Astrocyte (in vitro differentiated cells and primary cell): Measurements from ENCODE around the gene CACNG6. TPM values are rescaled to one million over a fixed set of nuclear protein-coding genes. Genes with fewer than 3 reads are reported as not detected.

Experiments used
- DNase-seq: peaks from one replicate; pipeline ENCODE4 v3.0.0-alpha.2; 2010; ENCODE audit warnings: low read depth
- FAIRE-seq: peaks from 2 replicates; lab custom pipeline; 2011; peaks lifted over from hg19 to GRCh38; lab: Jason Lieb, UNC
- H2AFZ ChIP-seq: 2 replicates; pipeline ENCODE4 v1.6.0; 2012; ENCODE audit warnings: low read depth, low read length, inconsistent platforms
- H3K27ac ChIP-seq: 2 replicates; pipeline ENCODE4 v1.5.1; 2011; ENCODE audit warnings: low read depth, low read length, inconsistent platforms
- H3K27me3 ChIP-seq: 2 replicates; pipeline ENCODE4 v1.6.0; 2011; ENCODE audit warnings: low read length, inconsistent platforms; ENCODE audit not compliant: insufficient read depth
- H3K36me3 ChIP-seq: 2 replicates; pipeline ENCODE4 v1.5.1; 2011; ENCODE audit warnings: low read length, inconsistent platforms; ENCODE audit not compliant: insufficient read depth
- H3K4me1 ChIP-seq: 2 replicates; pipeline ENCODE4 v1.5.1; 2011; ENCODE audit warnings: low read length, inconsistent platforms; ENCODE audit not compliant: insufficient read depth
- H3K4me2 ChIP-seq: 2 replicates; pipeline ENCODE4 v1.6.0; 2012; ENCODE audit warnings: low read length, inconsistent platforms
- H3K4me3 ChIP-seq: 2 replicates; pipeline ENCODE4 v1.5.1; 2011; ENCODE audit warnings: low read depth, mild to moderate bottlenecking, low read length, inconsistent platforms; ENCODE audit not compliant: insufficient read depth
- H3K79me2 ChIP-seq: 2 replicates; pipeline ENCODE4 v1.6.0; 2012; ENCODE audit warnings: mild to moderate bottlenecking, low read length, inconsistent platforms; ENCODE audit not compliant: insufficient read depth
- H3K9ac ChIP-seq: 2 replicates; pipeline ENCODE4 v1.6.0; 2012; ENCODE audit warnings: mild to moderate bottlenecking, low read length, inconsistent platforms
- H3K9me3 ChIP-seq: 2 replicates; pipeline ENCODE4 v1.5.1; 2012; ENCODE audit warnings: low read depth, mild to moderate bottlenecking, low read length, inconsistent platforms; ENCODE audit not compliant: insufficient read depth
- H4K20me1 ChIP-seq: 2 replicates; pipeline ENCODE4 v1.6.0; 2012; ENCODE audit warnings: low read length, inconsistent platforms; ENCODE audit not compliant: insufficient read depth
- H3K27ac Mint-ChIP-seq: one replicate; pipeline ENCODE4 v1.8.0; 2021; ENCODE audit warnings: mild to moderate bottlenecking, mixed read lengths; ENCODE audit not compliant: unreplicated experiment
- H3K27me3 Mint-ChIP-seq: one replicate; pipeline ENCODE4 v1.8.0; 2021; ENCODE audit warnings: low read depth, mixed read lengths; ENCODE audit not compliant: unreplicated experiment
- H3K36me3 Mint-ChIP-seq: one replicate; pipeline ENCODE4 v1.8.0; 2021; ENCODE audit warnings: low read depth, mixed read lengths; ENCODE audit not compliant: unreplicated experiment
- H3K4me1 Mint-ChIP-seq: one replicate; pipeline ENCODE4 v1.8.0; 2021; ENCODE audit warnings: low read depth, mixed read lengths; ENCODE audit not compliant: unreplicated experiment
- H3K4me3 Mint-ChIP-seq: one replicate; pipeline ENCODE4 v1.8.0; 2021; ENCODE audit warnings: mild to moderate bottlenecking, moderate library complexity, mixed read lengths; ENCODE audit not compliant: unreplicated experiment
- H3K9me3 Mint-ChIP-seq: one replicate; pipeline ENCODE4 v1.8.0; 2021; ENCODE audit warnings: mild to moderate bottlenecking, mixed read lengths; ENCODE audit not compliant: unreplicated experiment
- EZH2 ChIP-seq: IDR thresholded peaks from 2 replicates; pipeline ENCODE4 v1.6.1; 2012; ENCODE audit warnings: mild to moderate bottlenecking, low read length, inconsistent platforms; ENCODE audit not compliant: insufficient read depth
- total RNA-seq: library from RNA; stranded (reverse); gene quantifications from 2 replicates; pipeline ENCODE4 v1.2.1, GENCODE V29; 2021
- TF ChIP-seq, protein P1 (sequence below): IDR thresholded peaks from 2 replicates; pipeline ENCODE4 v1.5.1; 2011; ENCODE audit warnings: low read depth, mild to moderate bottlenecking, inconsistent platforms, low read length, moderate library complexity; ENCODE audit not compliant: insufficient read depth

The CACNG6 gene
- total RNA-seq, 1 donor from 2014 or later: 0.20 TPM

DNA sequence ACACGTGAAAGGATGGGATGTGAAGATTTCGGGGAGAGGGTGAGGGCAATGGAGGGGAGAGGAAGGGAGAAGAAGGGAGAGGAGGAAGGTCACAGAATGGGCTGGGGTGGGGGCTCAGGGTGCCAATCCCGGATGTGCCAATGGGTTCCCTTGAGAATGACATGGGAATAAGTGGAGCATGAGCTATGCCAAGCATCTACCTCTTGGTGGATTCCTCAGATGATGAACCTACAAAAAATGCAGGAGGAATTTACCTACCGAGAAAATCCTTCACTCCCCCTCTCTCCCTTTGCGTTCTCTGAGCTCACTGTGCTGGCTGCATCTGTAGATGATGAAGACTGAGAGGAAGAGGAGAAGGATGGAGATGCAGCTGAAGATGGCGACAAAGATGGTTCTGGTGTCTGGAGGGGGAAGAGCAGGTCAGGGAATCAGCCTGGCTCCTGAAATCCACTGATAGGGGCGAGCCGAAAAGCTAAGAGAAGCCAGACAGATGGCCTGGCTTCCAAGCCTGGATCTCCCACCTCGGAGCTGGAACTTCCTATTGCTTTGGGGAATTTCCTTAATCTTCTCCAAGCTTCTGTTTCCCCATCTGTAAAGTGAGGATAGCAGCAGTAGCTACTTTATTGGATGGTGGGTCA is 50.7 kb downstream of the CACNG6 start:
- H3K27ac ChIP-seq: no peak overlapping the region
- peaks cover 8% of the 10 kb centered on the region for H3K27me3 Mint-ChIP-seq
- peak overlapping the region; percentile 67 for H3K27ac Mint-ChIP-seq
- H3K27me3 ChIP-seq: no peaks in the 10 kb centered on the region
- peak overlapping the region; percentile 3 for H3K4me3 Mint-ChIP-seq
- peaks cover 6% of the 10 kb centered on the region for H3K9me3 Mint-ChIP-seq
- H3K79me2 ChIP-seq: no peaks in the 10 kb centered on the region
- peaks cover 4% of the 10 kb centered on the region for H3K4me1 Mint-ChIP-seq
- H3K36me3 Mint-ChIP-seq: no peaks in the 10 kb centered on the region
- H2AFZ ChIP-seq: no peak overlapping the region
- no peak overlapping the region for H3K9ac ChIP-seq
- no peaks in the 10 kb centered on the region for H3K36me3 ChIP-seq
- H3K9me3 ChIP-seq: no peaks in the 10 kb centered on the region
- TF ChIP-seq, protein P1, sequence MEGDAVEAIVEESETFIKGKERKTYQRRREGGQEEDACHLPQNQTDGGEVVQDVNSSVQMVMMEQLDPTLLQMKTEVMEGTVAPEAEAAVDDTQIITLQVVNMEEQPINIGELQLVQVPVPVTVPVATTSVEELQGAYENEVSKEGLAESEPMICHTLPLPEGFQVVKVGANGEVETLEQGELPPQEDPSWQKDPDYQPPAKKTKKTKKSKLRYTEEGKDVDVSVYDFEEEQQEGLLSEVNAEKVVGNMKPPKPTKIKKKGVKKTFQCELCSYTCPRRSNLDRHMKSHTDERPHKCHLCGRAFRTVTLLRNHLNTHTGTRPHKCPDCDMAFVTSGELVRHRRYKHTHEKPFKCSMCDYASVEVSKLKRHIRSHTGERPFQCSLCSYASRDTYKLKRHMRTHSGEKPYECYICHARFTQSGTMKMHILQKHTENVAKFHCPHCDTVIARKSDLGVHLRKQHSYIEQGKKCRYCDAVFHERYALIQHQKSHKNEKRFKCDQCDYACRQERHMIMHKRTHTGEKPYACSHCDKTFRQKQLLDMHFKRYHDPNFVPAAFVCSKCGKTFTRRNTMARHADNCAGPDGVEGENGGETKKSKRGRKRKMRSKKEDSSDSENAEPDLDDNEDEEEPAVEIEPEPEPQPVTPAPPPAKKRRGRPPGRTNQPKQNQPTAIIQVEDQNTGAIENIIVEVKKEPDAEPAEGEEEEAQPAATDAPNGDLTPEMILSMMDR: no peak
- TF ChIP-seq EZH2: no peak
- H3K4me2 ChIP-seq: no peak overlapping the region
- H3K4me1 ChIP-seq: no peaks in the 10 kb centered on the region
- FAIRE-seq (no peak), DNase-seq (no peak)
- no peak overlapping the region for H3K4me3 ChIP-seq
- no peaks in the 10 kb centered on the region for H4K20me1 ChIP-seq

DNA sequence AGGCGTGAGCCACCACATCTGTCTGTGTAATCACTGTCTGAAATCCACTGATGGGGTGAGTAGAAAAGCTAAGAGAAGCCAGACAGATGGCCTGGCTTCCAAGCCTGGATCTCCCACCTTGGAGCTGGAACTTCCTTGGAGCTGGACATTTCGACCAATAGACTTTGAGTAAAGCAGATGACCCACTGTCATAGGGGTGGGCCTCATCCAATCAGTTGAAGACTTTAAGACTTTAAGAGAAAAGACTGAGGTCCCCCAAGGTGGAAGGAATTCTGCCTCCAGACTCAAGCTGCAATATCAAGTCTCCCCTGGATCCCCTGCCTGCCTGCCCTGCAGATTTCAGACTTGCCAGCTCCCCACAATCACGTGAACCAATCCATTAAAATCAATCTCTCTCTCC is 51.6 kb downstream of the CACNG6 start:
- H3K4me1 ChIP-seq: no peaks in the 10 kb centered on the region
- H3K9me3 Mint-ChIP-seq: peaks cover 3% of the 10 kb centered on the region
- no peak overlapping the region for H3K9ac ChIP-seq
- H3K27me3 Mint-ChIP-seq: peaks cover 11% of the 10 kb centered on the region
- no peak overlapping the region for H3K4me2 ChIP-seq
- no peaks in the 10 kb centered on the region for H3K36me3 ChIP-seq
- FAIRE-seq: no peak
- no peak overlapping the region for H3K27ac ChIP-seq
- no peak for DNase-seq
- H3K4me3 Mint-ChIP-seq: no peak overlapping the region
- H2AFZ ChIP-seq: no peak overlapping the region
- no peak for TF ChIP-seq EZH2
- TF ChIP-seq, protein P1: no peak
- H3K27me3 ChIP-seq: no peaks in the 10 kb centered on the region
- no peaks in the 10 kb centered on the region for H3K79me2 ChIP-seq
- H3K36me3 Mint-ChIP-seq: peaks cover 2% of the 10 kb centered on the region
- no peak overlapping the region for H3K27ac Mint-ChIP-seq
- no peaks in the 10 kb centered on the region for H3K9me3 ChIP-seq
- peaks cover 4% of the 10 kb centered on the region for H3K4me1 Mint-ChIP-seq
- no peak overlapping the region for H3K4me3 ChIP-seq
- no peaks in the 10 kb centered on the region for H4K20me1 ChIP-seq

DNA sequence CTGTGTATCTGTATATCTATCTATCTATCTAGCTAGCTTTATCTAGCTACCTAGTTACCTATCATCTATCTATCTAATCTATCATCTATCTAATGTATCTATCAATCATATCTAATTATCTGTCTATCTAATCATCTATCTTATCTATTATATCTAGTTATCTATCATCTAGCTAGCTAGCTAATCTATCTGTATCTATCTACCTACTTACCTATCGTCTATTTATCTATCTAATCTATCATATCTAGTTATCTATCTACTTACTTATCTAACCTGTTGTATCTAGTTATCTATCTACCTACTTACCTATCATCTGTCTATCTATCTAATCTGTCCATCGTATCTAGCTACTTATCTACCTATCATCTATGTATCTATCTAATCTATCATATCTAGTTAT is 54.3 kb downstream of the CACNG6 start:
- Histone ChIP-seq H3K9ac (no peak overlapping the region), H3K79me2 (no peaks in the 10 kb centered on the region), H3K27ac (no peak overlapping the region), H4K20me1 (no peaks in the 10 kb centered on the region), H2AFZ (no peak overlapping the region), H3K4me2 (no peak overlapping the region), H3K9me3 (no peaks in the 10 kb centered on the region), H3K27me3 (no peaks in the 10 kb centered on the region), H3K4me1 (no peaks in the 10 kb centered on the region), H3K36me3 (no peaks in the 10 kb centered on the region), H3K4me3 (no peak overlapping the region)
- DNase-seq: no peak
- Mint-ChIP-seq H3K27ac (no peak overlapping the region), H3K27me3 (peaks cover 11% of the 10 kb centered on the region), H3K9me3 (peaks cover 3% of the 10 kb centered on the region), H3K4me3 (no peak overlapping the region), H3K4me1 (peaks cover 4% of the 10 kb centered on the region), H3K36me3 (peaks cover 2% of the 10 kb centered on the region)
- TF ChIP-seq, protein P1: no peak
- no peak for TF ChIP-seq EZH2
- FAIRE-seq: no peak
